ENCODE data around the gene EVI5.

EVI5 gene

DNA sequence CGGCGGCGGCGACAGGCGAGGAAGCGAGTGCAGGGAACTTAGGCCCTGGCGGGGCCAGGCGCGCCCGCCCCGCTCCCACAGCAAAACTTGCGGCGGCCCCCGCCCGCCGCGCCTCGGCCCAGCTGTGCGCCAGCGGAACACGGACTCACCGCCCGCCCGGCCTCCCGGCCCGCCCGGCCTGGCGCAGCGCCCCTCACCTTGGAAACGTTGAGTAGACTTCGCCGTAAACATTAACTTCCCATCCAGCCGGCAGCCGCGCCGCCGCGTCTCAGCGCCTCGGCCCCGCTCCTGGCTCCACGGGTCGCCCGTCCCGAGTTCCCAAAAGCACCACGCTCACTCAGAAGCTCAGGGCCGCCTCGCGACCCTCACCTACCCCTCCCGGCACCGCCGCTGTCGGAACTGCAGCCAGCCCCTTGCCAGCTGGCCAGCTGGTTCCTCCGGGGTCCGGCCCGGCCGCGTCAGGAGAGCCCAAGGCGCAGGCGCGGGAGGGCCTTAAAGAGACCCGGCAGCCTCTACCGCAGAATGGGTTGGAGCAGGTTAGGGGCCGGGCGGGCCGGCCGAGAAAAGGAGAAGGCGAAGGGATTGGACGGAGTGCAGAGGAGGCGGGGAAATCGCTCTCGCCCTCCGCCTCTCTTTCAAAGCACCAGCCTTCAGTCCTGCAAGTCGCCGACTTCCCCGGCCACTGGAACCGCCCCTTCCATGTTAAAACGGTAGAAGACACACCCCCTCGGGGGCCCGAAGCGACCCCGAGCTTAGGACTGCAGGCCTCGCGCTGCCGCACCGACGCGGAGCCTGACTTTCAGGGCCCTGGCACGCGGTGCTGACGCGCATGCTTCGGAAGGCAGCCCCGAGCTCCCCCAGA is at the start of gene EVI5:
Gene EVI5, minus strand, starts transcription at position 470 of the 862 bp plus-strand sequence. CDS start 48,562 bp downstream, outside the sequence.
- peak within 1 kb of the TSS; percentile 81 for H3K4me3 ChIP-seq (ENCODE audit: low read depth, low read length)
- peak; percentile 89 for DNase-seq (ENCODE audit: low read depth)

DNA sequence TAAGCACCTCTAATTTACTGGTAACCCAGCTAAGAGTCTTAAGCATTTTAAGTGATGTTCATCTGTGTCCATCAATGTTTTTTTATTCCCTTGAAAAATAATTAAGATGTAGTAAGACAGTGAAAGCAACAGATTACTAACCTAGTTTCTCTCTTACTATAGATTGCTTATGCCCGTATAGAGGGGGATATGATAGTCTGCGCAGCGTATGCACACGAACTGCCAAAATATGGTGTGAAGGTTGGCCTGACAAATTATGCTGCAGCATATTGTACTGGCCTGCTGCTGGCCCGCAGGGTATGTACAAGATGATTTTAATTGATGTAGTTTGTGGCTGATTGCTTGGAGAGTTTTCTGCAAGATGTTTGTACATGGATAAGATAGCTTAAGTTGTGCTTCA is 49.7 kb upstream of the EVI5 start:
- no peak for DNase-seq (ENCODE audit: low read depth)
- H3K4me3 ChIP-seq (ENCODE audit: low read depth, low read length) = no peak overlapping the region

DNA sequence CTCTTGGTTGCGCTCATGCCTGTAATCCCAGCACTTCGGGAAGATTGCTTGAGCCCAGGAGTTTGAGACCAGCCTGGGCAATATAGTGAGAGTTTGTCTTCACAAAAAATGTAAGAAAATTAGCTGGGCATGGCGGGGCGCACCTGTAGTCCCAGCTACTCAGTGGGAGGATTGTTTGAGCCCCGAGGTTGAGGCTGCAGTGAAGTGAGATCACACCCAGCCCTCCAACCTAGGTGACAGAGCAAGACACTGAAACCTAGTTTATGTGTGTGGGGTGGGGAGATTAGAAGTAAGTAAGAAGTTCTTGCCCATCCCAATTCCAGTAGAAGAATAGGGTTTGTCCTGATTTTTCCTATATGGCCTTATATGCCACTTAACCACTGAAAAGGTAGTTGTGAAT is 48.9 kb upstream of the EVI5 start:
- no peak for DNase-seq (ENCODE audit: low read depth)
- H3K4me3 ChIP-seq (ENCODE audit: low read depth, low read length) = peak overlapping the region; percentile 92

DNA sequence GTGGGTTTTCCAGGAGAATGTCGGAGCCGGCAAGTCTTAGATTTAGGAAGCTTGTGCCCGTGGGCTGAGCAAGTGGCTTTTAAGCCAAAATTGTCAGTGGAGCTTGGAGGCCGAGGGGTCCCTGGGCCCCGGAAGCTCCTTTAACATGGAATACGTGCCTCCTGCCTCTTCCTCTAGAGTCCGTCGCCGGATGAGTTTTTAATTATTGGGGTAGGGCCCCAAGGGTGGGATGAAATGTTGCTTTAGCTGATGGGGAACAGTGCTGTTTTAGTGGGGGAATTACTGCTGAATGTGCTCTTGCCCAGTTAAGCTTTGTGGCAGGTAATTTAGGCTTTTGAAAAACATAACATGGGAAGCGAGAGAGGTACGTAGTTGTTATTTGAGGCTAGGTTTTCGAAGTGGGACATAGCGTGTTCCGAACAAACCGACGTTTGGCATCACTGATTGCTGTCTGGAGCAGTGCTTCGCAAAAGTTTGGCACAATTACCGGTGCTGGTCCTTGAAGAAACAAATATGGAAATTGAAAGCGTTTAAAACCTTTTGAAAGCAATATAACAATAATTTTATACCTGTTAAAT is 47.7 kb upstream of the EVI5 start:
- DNase-seq (ENCODE audit: low read depth) = no peak
- H3K4me3 ChIP-seq (ENCODE audit: low read depth, low read length) = peak overlapping the region; percentile 92

DNA sequence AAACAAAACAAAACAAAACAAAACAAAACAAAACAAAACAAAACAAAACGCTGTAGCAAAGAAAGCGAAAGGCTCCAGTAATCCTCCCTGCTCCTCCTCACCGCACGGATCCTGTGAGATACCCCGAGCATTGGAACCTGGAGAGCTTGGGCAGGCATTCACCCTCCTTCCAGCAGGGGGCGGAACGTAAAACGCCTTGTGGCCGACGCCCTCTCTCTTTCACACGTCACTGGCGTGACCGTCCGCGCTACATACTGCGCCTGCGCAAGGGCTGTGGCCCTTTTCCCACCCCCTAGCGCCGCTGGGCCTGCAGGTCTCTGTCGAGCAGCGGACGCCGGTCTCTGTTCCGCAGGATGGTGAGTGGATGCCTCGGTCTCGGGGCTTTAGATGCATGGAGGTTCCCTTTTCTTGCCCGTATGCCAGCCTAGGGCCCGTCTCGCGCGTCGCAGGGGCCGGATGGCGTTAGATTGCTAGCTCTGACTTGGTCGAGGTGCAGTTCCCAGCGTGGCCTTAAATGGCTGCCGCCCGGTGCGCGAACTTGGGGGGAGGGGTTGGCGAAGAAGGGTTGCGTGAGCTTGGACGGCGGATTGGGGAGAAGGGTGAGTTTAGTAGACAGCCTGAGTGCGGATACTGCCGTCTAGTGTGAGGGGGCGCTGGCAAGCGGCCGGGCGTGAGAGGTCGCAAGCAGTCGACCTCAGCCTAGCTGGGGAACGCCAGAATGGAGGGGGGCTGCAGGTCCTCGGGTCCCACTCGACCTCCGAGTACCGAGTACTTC is 47.0 kb upstream of the EVI5 start, which contains the start of gene RPL5:
Gene RPL5, plus strand, starts transcription at position 279 of the 775 bp plus-strand sequence. Its CDS starts 75 bp downstream, at position 354.
- H3K4me3 ChIP-seq (ENCODE audit: low read depth, low read length) = peak within 1 kb of the TSS; percentile 92
- peak; percentile 90 for DNase-seq (ENCODE audit: low read depth)

DNA sequence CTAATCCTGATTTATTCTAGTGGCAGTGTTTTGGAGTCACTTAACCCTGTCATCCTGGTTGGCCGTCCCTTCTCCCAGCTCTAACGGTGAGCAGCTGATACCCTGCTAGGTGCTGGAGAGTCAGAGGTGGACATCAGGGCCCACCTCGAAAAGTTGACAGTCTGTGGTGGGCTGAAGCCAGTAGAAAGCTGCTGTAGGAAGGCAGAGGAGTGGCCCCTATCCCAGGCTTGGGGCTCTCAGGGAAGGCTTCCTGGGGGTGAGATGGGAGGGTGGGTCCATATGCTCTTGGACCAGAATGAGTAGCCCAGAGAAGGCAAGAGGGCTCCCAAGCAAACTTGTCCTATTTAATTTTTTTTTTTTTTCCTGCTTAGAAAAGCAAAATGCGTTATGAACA is 46.5 kb upstream of the EVI5 start:
- no peak for DNase-seq (ENCODE audit: low read depth)
- H3K4me3 ChIP-seq (ENCODE audit: low read depth, low read length) = no peak overlapping the region

DNA sequence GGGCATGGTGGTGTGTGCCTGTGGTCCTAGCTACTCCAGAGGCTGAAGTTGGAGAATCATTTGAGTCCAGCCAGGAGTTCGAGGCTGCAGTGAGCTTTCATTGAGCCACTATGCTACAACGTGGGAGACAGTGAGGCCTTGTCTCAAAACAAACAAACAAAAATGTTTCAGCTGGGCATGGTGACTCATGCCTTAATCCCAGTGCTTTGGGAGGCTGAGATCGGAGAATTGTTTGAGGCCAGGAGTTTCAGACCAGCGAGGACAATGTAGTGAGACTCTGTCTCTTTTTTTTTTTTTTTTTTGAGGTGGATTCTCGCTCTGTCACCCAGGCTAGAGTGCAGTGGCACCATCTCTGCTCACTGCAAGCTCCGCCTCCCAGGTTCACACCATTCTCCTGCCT is 41.9 kb upstream of the EVI5 start:
- DNase-seq (ENCODE audit: low read depth) = no peak

DNA sequence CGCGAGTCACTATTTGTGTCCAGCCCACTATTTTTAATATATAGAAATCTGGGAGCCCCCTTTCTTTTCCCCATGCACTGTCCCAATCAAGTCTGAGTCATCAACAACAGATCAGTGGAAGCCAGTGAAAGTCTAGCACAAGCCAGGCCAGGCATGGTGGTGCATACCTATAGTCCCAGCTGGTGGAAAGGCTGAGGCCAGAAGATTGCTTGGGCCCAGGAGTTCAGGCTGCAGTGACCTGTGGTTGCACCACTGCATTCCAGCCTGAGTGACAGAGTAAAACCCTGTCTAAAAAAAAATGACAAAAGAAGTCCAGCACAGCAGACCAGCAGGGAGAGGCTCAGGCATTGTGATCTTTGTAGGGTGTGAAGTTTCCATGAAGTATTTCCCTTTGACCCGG is 38.0 kb upstream of the EVI5 start:
- DNase-seq (ENCODE audit: low read depth) = peak; percentile 28
- H3K4me3 ChIP-seq (ENCODE audit: low read depth, low read length) = no peak overlapping the region

More for the DNA sequence above, 41.9 kb upstream of the EVI5 start:
- no peak overlapping the region for H3K4me3 ChIP-seq (ENCODE audit: low read depth, low read length)

DNA sequence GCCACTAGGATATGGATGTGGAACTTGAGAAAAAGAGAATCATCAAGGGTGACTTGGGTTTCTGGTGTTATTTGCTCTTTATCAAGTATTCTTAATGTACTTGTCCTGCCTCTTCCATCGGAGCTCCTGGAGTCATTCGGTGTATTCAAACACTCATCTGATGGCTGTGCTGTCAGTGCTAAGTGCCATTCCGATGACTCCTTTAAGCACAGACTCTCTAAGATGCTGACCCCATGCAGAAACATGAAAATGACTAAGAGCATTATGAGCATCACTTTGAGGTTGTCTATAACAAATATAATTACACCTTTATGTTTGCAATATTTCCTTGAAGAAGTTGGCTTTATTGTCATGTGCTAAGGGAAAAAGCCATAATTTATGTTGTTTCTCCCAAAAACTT is 35.6 kb upstream of the EVI5 start:
- no peak overlapping the region for H3K4me3 ChIP-seq (ENCODE audit: low read depth, low read length)
- no peak for DNase-seq (ENCODE audit: low read depth)

DNA sequence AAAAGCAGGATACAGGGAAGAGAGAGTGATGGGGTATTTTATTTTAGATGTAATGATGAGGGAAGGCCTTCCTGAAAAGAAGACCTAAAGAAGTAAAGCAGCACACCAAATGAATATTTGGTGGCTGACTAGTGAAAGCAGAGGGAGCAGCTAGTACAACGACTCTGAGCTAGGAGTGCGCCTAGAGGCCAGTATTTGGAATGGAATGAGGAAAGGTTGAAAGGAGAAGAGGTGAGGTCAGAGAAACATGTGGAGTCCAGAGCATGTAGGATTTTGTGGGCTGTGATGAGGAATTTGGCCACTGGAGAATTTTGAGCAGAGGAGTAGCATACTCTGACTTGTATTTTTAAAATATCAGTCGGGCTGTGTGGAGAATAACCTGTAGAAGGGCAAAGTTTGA is 35.1 kb upstream of the EVI5 start:
- no peak for DNase-seq (ENCODE audit: low read depth)
- H3K4me3 ChIP-seq (ENCODE audit: low read depth, low read length) = no peak overlapping the region

DNA sequence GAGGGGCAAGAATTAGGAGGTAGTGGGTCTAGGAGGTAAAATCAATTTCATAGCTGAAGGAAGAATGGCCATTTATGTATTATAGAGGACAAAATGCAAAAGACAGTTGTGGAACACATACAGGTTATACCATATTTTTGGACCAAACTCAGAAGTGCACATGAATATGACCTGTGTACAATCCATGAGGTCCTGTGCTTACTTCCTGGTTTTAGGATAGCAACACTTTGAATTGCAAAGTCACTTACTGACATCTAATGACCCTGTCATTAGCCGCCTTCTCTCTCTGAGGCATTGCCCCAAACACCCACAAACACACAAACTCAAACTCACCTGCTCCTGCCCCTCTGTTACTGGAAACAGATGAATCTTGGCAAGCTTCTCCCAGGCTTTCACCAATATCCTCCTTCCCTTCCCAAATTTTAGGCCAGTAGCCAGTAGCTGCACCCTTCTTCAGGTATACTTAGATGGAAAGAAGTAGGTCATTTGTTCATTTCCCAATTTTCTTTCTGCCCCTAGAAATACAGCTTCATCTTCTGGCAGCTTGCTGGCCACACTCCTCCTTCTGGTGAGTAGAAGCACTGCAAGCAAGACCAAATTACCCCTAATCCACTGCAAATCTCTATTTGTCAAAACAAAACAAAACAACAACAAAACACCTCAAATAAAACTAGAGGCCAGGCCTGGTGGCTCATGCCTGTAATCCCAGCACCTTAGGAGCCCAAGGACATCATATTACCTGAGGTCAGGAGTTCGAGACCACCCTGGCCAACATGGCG is 33.3 kb upstream of the EVI5 start:
- no peak overlapping the region for H3K4me3 ChIP-seq (ENCODE audit: low read depth, low read length)
- DNase-seq (ENCODE audit: low read depth) = peak; percentile 8

DNA sequence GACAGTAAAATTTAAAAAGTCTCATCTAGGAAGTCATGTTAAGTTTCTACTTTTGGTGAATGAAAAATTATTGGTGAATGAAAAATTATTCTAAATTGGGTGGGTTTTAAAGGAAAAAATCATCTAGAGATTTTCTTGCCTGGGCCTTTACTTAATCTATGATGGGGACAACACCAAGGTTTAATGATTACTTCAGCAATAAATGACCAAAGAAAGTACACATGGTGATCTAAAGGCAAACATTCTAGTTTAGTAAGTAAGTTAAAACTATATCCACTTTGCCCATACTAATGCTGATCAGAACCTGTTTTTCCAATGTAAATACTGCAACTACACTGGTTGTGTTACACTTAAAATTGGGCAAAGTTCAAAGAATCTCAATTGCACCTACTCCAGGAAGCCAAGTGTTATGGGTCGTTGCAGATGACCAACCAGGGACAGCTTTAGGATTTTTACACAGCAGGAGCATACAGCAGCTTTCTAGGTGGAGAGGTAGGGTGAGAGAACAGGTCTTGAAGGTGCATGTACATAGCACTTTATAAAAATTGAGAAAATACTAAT is 32.3 kb upstream of the EVI5 start:
- H3K4me3 ChIP-seq (ENCODE audit: low read depth, low read length) = no peak overlapping the region

DNA sequence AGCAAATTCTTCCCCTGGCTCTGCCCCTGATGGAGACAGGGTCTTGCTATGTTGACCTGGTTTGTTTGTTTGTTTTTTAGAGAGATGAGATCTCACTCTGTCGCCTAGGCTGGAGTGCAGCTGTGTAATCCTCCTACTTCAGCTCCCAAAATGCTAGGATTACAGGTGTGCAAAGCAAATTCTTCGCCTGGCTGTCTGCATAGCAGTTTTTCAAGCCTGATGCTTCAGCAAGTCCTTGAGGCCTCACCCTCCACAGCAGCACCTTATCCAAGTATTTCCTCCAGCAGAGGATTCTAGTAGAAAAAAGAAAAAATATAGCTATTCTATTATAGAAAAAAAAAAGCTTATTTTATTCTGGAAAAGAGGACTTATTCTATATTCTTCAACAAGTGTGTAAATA is 31.8 kb upstream of the EVI5 start:
- no peak overlapping the region for H3K4me3 ChIP-seq (ENCODE audit: low read depth, low read length)
- no peak for DNase-seq (ENCODE audit: low read depth)

More for the DNA sequence above, 32.3 kb upstream of the EVI5 start:
- no peak for DNase-seq (ENCODE audit: low read depth)

DNA sequence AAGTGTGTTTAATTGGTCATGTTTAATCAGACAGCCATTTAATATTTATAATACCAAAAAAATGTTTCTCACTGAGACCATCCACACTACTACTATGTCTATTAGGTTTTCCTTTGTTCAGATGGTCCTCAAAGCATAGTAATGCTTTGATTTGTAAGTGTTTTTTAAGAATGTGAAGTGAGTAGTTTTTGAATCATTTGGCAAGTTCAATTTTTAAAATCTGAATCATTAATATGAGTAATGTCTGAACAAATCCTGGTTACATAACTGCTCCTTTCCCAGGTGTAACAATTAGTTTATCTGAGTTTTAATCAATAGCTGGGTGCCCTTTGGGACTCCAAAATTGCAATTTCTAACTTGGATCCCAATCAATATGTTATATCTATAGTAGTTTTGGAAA is 23.5 kb upstream of the EVI5 start:
- no peak overlapping the region for H3K4me3 ChIP-seq (ENCODE audit: low read depth, low read length)
- DNase-seq (ENCODE audit: low read depth) = no peak

DNA sequence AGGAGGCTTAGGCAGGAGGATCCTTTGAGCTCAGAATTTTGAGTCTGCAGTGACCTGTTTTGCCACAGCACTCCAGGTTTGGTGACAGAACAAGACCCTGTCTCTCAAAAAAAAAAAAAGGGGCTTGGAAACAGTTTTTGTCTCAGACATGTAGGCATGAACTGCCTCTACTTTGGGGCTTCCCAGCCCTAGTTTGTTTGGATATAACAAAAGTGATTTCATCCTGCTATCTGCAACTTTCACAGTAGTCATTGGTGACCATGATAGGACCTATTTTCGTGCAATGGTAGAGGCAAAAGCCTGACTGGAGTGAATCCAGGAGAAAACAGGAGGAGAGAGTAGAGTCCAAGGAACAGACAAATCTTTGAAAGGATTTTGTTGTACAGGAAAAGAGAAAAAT is 20.3 kb upstream of the EVI5 start:
- no peak for DNase-seq (ENCODE audit: low read depth)
- H3K4me3 ChIP-seq (ENCODE audit: low read depth, low read length) = no peak overlapping the region

DNA sequence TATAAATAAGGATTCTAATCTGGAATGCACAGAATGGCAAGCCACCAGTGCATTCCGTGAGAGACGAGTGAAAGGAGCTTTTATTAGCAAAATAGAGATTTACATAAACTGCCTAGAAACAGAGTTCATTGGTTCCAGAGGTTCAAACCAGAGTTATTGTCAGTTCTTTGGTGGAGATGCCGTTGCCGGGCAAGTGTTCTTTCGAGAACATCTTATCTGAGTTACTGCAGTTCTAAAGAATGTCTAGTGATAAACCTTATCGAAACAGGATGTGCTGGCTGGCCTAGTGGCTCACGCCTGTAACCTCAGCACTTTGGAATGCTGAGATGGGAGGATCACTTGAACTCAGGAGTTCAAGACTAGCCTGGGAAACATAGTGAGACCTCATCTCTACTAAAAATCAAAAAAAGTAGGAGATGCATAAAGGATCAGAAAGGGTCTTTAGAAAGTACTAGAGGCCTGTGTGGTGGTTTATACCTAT is 19.9 kb upstream of the EVI5 start:
- no peak overlapping the region for H3K4me3 ChIP-seq (ENCODE audit: low read depth, low read length)
- DNase-seq (ENCODE audit: low read depth) = peak; percentile 49

DNA sequence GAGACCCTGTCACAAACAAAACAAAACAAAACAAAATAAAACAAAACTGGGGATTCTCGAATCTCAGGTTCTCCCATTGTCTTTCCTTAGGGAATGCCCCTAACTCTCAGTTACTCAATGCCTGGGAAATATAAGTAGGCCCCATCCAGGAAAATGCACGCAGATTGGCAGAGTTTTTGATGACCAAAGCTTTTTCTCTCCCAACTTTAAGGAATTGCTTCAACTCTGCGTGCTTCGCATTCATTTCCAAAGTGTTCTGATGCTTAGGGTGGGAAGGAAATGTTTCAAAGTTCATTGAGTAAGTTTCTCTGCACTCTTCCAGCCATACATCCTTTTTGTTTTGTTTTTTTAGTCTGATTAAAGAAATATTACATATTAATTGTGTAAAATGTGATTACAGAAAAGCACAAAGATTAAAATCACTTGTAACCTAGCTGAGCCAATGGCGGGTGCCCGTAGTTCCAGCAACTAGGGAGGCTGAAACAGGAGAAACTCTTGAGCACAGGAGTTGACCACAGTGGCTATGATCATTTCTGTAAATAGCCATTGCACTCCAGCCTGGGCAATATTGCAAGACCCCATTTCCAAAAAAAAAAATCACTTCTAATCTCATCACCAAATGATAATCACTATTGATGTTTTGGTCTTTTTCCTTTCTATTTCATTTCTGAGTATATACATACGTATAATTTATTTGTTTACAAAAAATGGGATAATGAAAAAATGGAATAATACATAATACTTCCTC is 18.4 kb upstream of the EVI5 start:
- no peak for DNase-seq (ENCODE audit: low read depth)
- H3K4me3 ChIP-seq (ENCODE audit: low read depth, low read length) = no peak overlapping the region

DNA sequence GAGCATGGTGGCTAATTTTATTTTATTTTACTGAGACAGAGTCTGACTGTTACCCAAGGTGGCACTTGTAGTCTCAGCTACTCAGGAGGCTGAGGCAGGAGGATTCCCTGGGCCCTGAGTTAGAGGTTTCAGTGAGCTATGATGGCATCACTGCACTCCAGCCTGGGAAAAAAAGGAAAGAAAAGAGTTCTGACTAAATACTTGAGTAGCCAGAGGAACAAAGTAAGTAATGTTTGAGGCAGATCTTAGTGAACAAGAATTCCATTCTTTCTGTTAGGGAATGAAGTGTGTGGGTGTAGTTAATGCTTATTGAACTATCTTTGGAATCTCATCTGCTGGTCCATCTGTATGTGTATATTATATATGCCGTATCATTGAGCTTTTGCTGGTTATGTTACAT is 13.1 kb upstream of the EVI5 start:
- no peak overlapping the region for H3K4me3 ChIP-seq (ENCODE audit: low read depth, low read length)
- no peak for DNase-seq (ENCODE audit: low read depth)
